K562 (cell line): ENCODE results near the gene EZH1.

Experiments used
- CREB5 ChIP-seq: fragments of 250-450 bp; sonication (Bioruptor Pico); IDR thresholded peaks from 2 replicates; pipeline ENCODE4 v1.5.0; 2020; ENCODE audit warnings: mild to moderate bottlenecking
- CTCF ChIP-seq, 3 experiments: IDR thresholded peaks in 2 of 3; conservative IDR thresholded peaks in 1 of 3; 2 replicates each; pipeline ENCODE4 v1.5.1; 2011 to 2012; ENCODE audit warnings: low read length in 3 of 3, mild to moderate bottlenecking in 3 of 3, control low read depth in 2 of 3, improper control_type of control experiment in 1 of 3, inconsistent platforms in 1 of 3, low read depth in 1 of 3, mixed read lengths in 1 of 3, moderate library complexity in 1 of 3; ENCODE audit not compliant: insufficient read depth in 2 of 3
- ETS1 ChIP-seq: conservative IDR thresholded peaks from 2 replicates; pipeline ENCODE4 v1.6.1; 2011; ENCODE audit warnings: low read depth, mild to moderate bottlenecking, low read length; ENCODE audit not compliant: control insufficient read depth
- PKNOX1 ChIP-seq: fragments of 450-650 bp; IDR thresholded peaks from 2 replicates; pipeline ENCODE4 v1.6.1; 2016
- RAD51 ChIP-seq: fragments of 450-650 bp; IDR thresholded peaks from 2 replicates; pipeline ENCODE4 v1.7.1; 2016; ENCODE audit warnings: low read depth, mild to moderate bottlenecking, borderline replicate concordance
- SPI1 ChIP-seq: IDR thresholded peaks from 2 replicates; pipeline ENCODE4 v1.6.1; 2011; ENCODE audit warnings: low read depth, low read length, control low read depth, borderline replicate concordance
- ZNF24 ChIP-seq: fragments of 450-650 bp; IDR thresholded peaks from 2 replicates; pipeline ENCODE4 v1.6.1; 2016

- no peak for TF ChIP-seq CREB5
- TF ChIP-seq SPI1: no peak
- no peak for TF ChIP-seq CTCF (IDR thresholded peaks at IDR 0.05 in 2 of 3, conservative IDR thresholded peaks at IDR 0.05 in 1 of 3; ENCODE audit: insufficient read depth in 2 of 3, low read depth in 1 of 3, low read length in 3 of 3)
- 0 out of 2 replicates have a peak, but pooled peaks have one; percentile 5 for TF ChIP-seq PKNOX1
- TF ChIP-seq ZNF24: no peak
- TF ChIP-seq ETS1: no peak
- TF ChIP-seq RAD51: no peak
Measured at GRCh38 chr17:42740699-42741098, 4.1 kb downstream of the EZH1 start.
